ENCODE results near the gene PFKM.

DNA sequence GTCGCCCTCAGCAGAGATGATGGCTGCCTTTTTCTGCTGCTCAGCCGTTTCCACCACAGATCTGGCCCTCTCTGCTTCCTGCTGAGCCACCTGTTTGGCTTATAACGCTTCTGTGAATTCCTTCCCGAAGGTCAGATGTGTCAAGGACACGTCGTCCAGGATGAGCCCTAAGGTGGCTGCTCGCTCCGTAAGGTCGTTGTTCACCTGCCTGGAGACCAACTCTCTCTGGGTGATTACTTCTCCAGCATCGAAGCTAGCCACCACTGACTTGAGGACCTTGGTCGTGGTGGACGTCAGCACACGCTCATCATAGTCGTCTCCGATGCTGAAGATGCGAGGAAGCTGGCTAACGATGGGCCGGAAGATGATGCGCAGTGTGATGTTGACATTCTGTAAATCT is 49.8 kb downstream of the PFKM start:
- no peak for TF ChIP-seq POLR2AphosphoS5 (IDR thresholded peaks at IDR 0.05; ENCODE audit: low read depth, low read length)
- TF ChIP-seq, protein P1, sequence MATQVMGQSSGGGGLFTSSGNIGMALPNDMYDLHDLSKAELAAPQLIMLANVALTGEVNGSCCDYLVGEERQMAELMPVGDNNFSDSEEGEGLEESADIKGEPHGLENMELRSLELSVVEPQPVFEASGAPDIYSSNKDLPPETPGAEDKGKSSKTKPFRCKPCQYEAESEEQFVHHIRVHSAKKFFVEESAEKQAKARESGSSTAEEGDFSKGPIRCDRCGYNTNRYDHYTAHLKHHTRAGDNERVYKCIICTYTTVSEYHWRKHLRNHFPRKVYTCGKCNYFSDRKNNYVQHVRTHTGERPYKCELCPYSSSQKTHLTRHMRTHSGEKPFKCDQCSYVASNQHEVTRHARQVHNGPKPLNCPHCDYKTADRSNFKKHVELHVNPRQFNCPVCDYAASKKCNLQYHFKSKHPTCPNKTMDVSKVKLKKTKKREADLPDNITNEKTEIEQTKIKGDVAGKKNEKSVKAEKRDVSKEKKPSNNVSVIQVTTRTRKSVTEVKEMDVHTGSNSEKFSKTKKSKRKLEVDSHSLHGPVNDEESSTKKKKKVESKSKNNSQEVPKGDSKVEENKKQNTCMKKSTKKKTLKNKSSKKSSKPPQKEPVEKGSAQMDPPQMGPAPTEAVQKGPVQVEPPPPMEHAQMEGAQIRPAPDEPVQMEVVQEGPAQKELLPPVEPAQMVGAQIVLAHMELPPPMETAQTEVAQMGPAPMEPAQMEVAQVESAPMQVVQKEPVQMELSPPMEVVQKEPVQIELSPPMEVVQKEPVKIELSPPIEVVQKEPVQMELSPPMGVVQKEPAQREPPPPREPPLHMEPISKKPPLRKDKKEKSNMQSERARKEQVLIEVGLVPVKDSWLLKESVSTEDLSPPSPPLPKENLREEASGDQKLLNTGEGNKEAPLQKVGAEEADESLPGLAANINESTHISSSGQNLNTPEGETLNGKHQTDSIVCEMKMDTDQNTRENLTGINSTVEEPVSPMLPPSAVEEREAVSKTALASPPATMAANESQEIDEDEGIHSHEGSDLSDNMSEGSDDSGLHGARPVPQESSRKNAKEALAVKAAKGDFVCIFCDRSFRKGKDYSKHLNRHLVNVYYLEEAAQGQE (IDR thresholded peaks at IDR 0.05; ENCODE audit: insufficient read depth in 1 of 2, low read depth in 2 of 2, low read length in 2 of 2), result no peak
- TF ChIP-seq TAF1 (IDR thresholded peaks at IDR 0.05; ENCODE audit: borderline replicate concordance, insufficient read depth, low read length), result no peak
- TF ChIP-seq SIN3A (IDR thresholded peaks at IDR 0.05; ENCODE audit: borderline replicate concordance, insufficient read depth, low read length), result no peak
- no peak for TF ChIP-seq FOXP2 (optimal IDR thresholded peaks at IDR 0.05; ENCODE audit: borderline replicate concordance, extremely low read depth, extremely low read length, insufficient read depth)

Measured in PFSK-1 (cell line).